HL-60 (cell line): Measurements from ENCODE around the gene KLF12.

ENCODE experiments used
- DNase-seq, 2 experiments: peaks; one replicate each; pipeline ENCODE4 v3.0.0-alpha.2; 2010 to 2020; ENCODE audit warnings: low read depth in 1 of 2, low spot score in 1 of 2
- H3K27ac ChIP-seq: fragments of 250-450 bp; sonication (Bioruptor Pico); replicated peaks from 2 replicates; pipeline ENCODE4 v1.5.1; 2020; ENCODE audit warnings: mild to moderate bottlenecking, moderate library complexity
- H3K27me3 ChIP-seq: fragments of 250-450 bp; sonication (Bioruptor Pico); 2 replicates; pipeline ENCODE4 v1.5.1; 2021; ENCODE audit warnings: mild to moderate bottlenecking, moderate library complexity; ENCODE audit not compliant: insufficient read depth, poor library complexity, severe bottlenecking
- H3K4me3 ChIP-seq: replicated peaks from 2 replicates; pipeline ENCODE4 v1.5.1; 2011; ENCODE audit warnings: mild to moderate bottlenecking, control low read depth, low read length; ENCODE audit not compliant: insufficient read depth
- CTCF ChIP-seq: IDR thresholded peaks from one replicate; pipeline ENCODE4 v1.5.1; 2011; ENCODE audit warnings: low read length, control low read depth, inconsistent platforms; ENCODE audit not compliant: insufficient read depth
- GABPA ChIP-seq: IDR thresholded peaks from 2 replicates; pipeline ENCODE4 v1.6.1; 2012; ENCODE audit warnings: low read depth
- POLR2AphosphoS5 ChIP-seq: IDR thresholded peaks from 2 replicates; pipeline ENCODE4 v1.6.1; 2012; ENCODE audit warnings: low read depth
- REST ChIP-seq: IDR thresholded peaks from 2 replicates; pipeline ENCODE4 v1.6.1; 2012; ENCODE audit warnings: low read depth; ENCODE audit not compliant: insufficient replicate concordance
- SPI1 ChIP-seq: IDR thresholded peaks from 2 replicates; pipeline ENCODE4 v1.6.1; 2012; ENCODE audit warnings: low read depth, mild to moderate bottlenecking, borderline replicate concordance

Gene KLF12

GRCh38 chr13:74111399-74111798, 22.8 kb downstream of the KLF12 start:
- Histone ChIP-seq H3K4me3 (no peak overlapping the region), H3K27ac (no peak overlapping the region), H3K27me3 (no peaks in the 10 kb centered on the region)
- TF ChIP-seq CTCF (no peak), REST (no peak), POLR2AphosphoS5 (no peak), GABPA (no peak), SPI1 (no peak)
- DNase-seq = no peak

GRCh38 chr13:74110053-74110452, 24.2 kb downstream of the KLF12 start:
- Histone ChIP-seq H3K4me3 (no peak overlapping the region), H3K27ac (no peak overlapping the region), H3K27me3 (no peaks in the 10 kb centered on the region)
- TF ChIP-seq POLR2AphosphoS5 (no peak), SPI1 (no peak), GABPA (no peak), CTCF (no peak), REST (no peak)
- no peak for DNase-seq

GRCh38 chr13:74107598-74107997, 26.6 kb downstream of the KLF12 start:
- H3K27me3 ChIP-seq = no peaks in the 10 kb centered on the region
- H3K4me3 ChIP-seq = no peak overlapping the region
- DNase-seq = no peak
- TF ChIP-seq SPI1 (no peak), POLR2AphosphoS5 (no peak), CTCF (no peak), GABPA (no peak), REST (no peak)
- H3K27ac ChIP-seq = no peak overlapping the region
